OCI-LY7 (cell line): ENCODE results near the gene AP3B2. TPM values are rescaled to one million over a fixed set of nuclear protein-coding genes. Genes with fewer than 3 reads are reported as not detected.

Experiments
- BruUV-seq: library from RNA; stranded (reverse); fragments of 400-500 nt; replicated peaks from 2 replicates; lab custom pipeline; 2021; lab: Mats Ljungman, UMichigan
- CTCF ChIA-PET: fragments of 300-600 bp; sonication (Branson Sonifier 250); formaldehyde crosslinking; loops from one replicate; lab custom pipeline; 2022; ENCODE audit warnings: antibody characterized with exemption; ENCODE audit not compliant: unreplicated experiment; lab: Charles Lee
- POLR2A ChIA-PET: fragments of 300-600 bp; sonication (Branson Sonifier 250); formaldehyde crosslinking; loops from one replicate; lab custom pipeline; 2022; ENCODE audit warnings: antibody characterized with exemption; lab: Charles Lee
- DNase-seq: peaks from one replicate; pipeline ENCODE4 v3.0.0-alpha.2; 2015; ENCODE audit warnings: low spot score
- H2AFZ ChIP-seq: fragments of 200-600 bp; sonication (generic), shearing (Covaris generic); 2 replicates; pipeline ENCODE4 v1.6.1; 2014; ENCODE audit warnings: mild to moderate bottlenecking, antibody characterized with exemption, low read length, moderate library complexity
- H3K27ac ChIP-seq: fragments of 200-600 bp; sonication (generic); 2 replicates; pipeline ENCODE4 v1.5.1; 2014; ENCODE audit warnings: mixed run types, low read depth, mild to moderate bottlenecking, moderate library complexity, low read length, inconsistent platforms; ENCODE audit not compliant: poor library complexity, severe bottlenecking
- H3K36me3 ChIP-seq: fragments of 200-600 bp; sonication (generic); 2 replicates; pipeline ENCODE4 v1.6.1; 2014; ENCODE audit warnings: mild to moderate bottlenecking, antibody characterized with exemption, low read length, moderate library complexity, mixed read lengths; ENCODE audit not compliant: insufficient read depth
- H3K4me1 ChIP-seq: fragments of 200-600 bp; sonication (generic); 2 replicates; pipeline ENCODE4 v1.5.1; 2014; ENCODE audit warnings: mild to moderate bottlenecking, low read length; ENCODE audit not compliant: insufficient read depth, poor library complexity, severe bottlenecking
- H3K4me2 ChIP-seq: fragments of 200-600 bp; sonication (generic); 2 replicates; pipeline ENCODE4 v1.6.1; 2014; ENCODE audit warnings: mild to moderate bottlenecking, low read length
- H3K4me3 ChIP-seq: fragments of 200-600 bp; sonication (generic); 2 replicates; pipeline ENCODE4 v1.5.1; 2014; ENCODE audit warnings: mild to moderate bottlenecking, low read depth, low read length; ENCODE audit not compliant: poor library complexity, severe bottlenecking
- H3K79me2 ChIP-seq: fragments of 200-600 bp; sonication (generic); 2 replicates; pipeline ENCODE4 v1.6.1; 2016; ENCODE audit warnings: low read depth, mild to moderate bottlenecking, low read length, moderate library complexity, mixed read lengths; ENCODE audit not compliant: insufficient read depth
- H3K9me2 ChIP-seq: fragments of 200-600 bp; sonication (generic); 2 replicates; pipeline ENCODE4 v1.6.1; 2016; ENCODE audit warnings: mild to moderate bottlenecking, low read length, mixed read lengths; ENCODE audit not compliant: insufficient read depth
- H3K9me3 ChIP-seq: fragments of 200-600 bp; sonication (generic); 2 replicates; pipeline ENCODE4 v1.6.1; 2014; ENCODE audit warnings: mild to moderate bottlenecking, mixed run types, low read length, mixed read lengths
- H4K20me1 ChIP-seq: fragments of 200-600 bp; sonication (generic); 2 replicates; pipeline ENCODE4 v1.6.1; 2014; ENCODE audit warnings: mild to moderate bottlenecking, antibody characterized with exemption, low read length, moderate library complexity, mixed read lengths; ENCODE audit not compliant: insufficient read depth
- EZH2phosphoT487 ChIP-seq: fragments of 200-600 bp; sonication (generic); IDR thresholded peaks from 2 replicates; pipeline ENCODE4 v1.6.1; 2018; ENCODE audit warnings: low read depth, borderline replicate concordance, mild to moderate bottlenecking, mixed run types, antibody characterized with exemption, low read length, moderate library complexity, mixed read lengths
- intact Hi-C: fragments of 100-400 bp; cut with micrococcal nuclease; formaldehyde crosslinking; loops from one replicate; pipeline ENCODE4 v1.10.0; 2022; ENCODE audit not compliant: unreplicated experiment
- total RNA-seq, 2 experiments: library from RNA; depleted of rRNA in 1 of 2; stranded (reverse); fragments of >200 nt in 1 of 2; shearing (Covaris generic) in 1 of 2; gene quantifications; 2 replicates each; pipeline ENCODE4 v1.2.3, GENCODE V29; 2014 to 2022
- TF ChIP-seq, protein P1 (sequence below): fragments of 200-600 bp; sonication (generic); conservative IDR thresholded peaks from 2 replicates; pipeline ENCODE4 v1.5.1; 2014; ENCODE audit warnings: mild to moderate bottlenecking, antibody characterized with exemption, low read length, moderate library complexity, mixed read lengths

AP3B2 gene
- total RNA-seq, 2 experiments from 2014 or later, result 0.13 TPM; not detected in 1

DNA sequence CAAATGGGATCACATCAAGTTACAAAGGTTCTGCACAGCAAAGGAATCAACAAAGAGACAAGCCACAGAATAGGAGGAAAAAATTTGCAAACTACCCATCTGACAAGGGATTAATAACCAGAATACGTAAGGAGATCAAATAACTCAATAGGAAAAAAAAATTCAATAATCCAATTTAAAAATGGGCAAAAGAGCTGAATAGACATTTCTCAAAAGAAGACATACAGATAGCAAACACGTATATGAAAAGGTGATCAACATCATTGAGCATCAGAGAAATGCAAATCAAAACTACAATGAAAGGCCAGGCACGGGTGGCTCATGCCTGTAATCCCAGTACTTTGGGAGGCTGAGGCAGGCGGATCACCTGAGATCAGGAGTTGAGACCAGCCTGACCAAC is 39.0 kb downstream of the AP3B2 start:
- POLR2A ChIA-PET, result no interaction called here
- H3K4me2 ChIP-seq, result no peak overlapping the region
- no peaks in the 10 kb centered on the region for H4K20me1 ChIP-seq
- TF ChIP-seq, protein P1, sequence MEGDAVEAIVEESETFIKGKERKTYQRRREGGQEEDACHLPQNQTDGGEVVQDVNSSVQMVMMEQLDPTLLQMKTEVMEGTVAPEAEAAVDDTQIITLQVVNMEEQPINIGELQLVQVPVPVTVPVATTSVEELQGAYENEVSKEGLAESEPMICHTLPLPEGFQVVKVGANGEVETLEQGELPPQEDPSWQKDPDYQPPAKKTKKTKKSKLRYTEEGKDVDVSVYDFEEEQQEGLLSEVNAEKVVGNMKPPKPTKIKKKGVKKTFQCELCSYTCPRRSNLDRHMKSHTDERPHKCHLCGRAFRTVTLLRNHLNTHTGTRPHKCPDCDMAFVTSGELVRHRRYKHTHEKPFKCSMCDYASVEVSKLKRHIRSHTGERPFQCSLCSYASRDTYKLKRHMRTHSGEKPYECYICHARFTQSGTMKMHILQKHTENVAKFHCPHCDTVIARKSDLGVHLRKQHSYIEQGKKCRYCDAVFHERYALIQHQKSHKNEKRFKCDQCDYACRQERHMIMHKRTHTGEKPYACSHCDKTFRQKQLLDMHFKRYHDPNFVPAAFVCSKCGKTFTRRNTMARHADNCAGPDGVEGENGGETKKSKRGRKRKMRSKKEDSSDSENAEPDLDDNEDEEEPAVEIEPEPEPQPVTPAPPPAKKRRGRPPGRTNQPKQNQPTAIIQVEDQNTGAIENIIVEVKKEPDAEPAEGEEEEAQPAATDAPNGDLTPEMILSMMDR, result no peak
- TF ChIP-seq EZH2phosphoT487, result no peak
- H2AFZ ChIP-seq, result no peak overlapping the region
- no peaks in the 10 kb centered on the region for H3K9me3 ChIP-seq
- DNase-seq, result no peak
- intact Hi-C loops, result no loop called here
- BruUV-seq, result no TSS peak
- no peaks in the 10 kb centered on the region for H3K9me2 ChIP-seq
- H3K27ac ChIP-seq, result no peak overlapping the region
- H3K79me2 ChIP-seq, result no peaks in the 10 kb centered on the region
- H3K36me3 ChIP-seq, result no peaks in the 10 kb centered on the region
- no peak overlapping the region for H3K4me3 ChIP-seq
- CTCF ChIA-PET, result no interaction called here
- no peaks in the 10 kb centered on the region for H3K4me1 ChIP-seq

DNA sequence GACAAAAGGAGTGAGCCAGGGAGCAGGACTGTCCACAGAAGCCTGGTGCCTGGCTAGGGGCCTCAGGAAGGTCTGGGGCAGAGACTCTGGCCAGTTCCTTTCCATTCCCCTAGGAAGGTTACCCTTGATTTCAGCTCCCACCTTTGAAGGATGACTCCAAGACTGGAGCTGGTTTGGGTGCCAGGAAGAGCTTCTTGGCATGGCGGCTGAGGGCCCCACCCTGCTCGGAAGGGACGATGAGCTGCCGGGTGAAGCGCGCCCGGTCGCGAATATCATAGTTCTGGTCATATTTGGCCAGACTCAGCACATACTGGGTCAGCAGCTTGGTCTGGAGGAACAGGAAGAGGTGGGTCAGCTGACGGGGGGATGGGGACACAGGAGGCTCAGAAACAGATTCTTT is 43.1 kb downstream of the AP3B2 start:
- H3K79me2 ChIP-seq, result no peaks in the 10 kb centered on the region
- no peak for TF ChIP-seq EZH2phosphoT487
- TF ChIP-seq, protein P1, result no peak
- intact Hi-C loops, result no loop called here
- BruUV-seq, result no TSS peak
- no peak overlapping the region for H2AFZ ChIP-seq
- H3K4me2 ChIP-seq, result no peak overlapping the region
- no peak overlapping the region for H3K4me3 ChIP-seq
- H4K20me1 ChIP-seq, result no peaks in the 10 kb centered on the region
- CTCF ChIA-PET, result no interaction called here
- H3K27ac ChIP-seq, result no peak overlapping the region
- POLR2A ChIA-PET, result no interaction called here
- no peaks in the 10 kb centered on the region for H3K9me2 ChIP-seq
- no peak for DNase-seq
- H3K9me3 ChIP-seq, result no peaks in the 10 kb centered on the region
- no peaks in the 10 kb centered on the region for H3K4me1 ChIP-seq
- H3K36me3 ChIP-seq, result no peaks in the 10 kb centered on the region

DNA sequence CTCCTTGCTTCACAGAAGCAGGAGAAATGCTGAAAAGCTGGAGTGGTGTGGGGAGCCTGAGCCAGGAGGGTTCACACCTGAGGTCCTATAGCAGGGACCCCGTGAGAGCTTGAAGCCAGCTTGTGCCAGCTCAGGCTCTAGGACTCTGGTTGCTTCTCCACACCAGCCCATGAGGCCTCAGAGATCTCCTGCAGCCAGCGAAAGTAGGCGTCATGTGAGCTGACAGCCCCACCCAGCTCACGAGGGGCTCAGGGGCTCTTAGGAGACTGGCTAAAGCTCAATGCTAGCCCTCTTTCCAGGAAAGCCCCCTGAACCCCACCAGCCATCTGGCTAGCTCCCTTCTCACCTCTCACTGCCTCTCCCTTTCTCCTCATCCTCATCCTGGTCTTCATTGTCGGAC is 45.7 kb downstream of the AP3B2 start:
- TF ChIP-seq, protein P1, result no peak
- TF ChIP-seq EZH2phosphoT487, result no peak
- H3K4me2 ChIP-seq, result no peak overlapping the region
- H2AFZ ChIP-seq, result no peak overlapping the region
- no peak for DNase-seq
- peaks cover under 1% of the 10 kb centered on the region for H3K4me1 ChIP-seq
- H3K9me3 ChIP-seq, result no peaks in the 10 kb centered on the region
- no peaks in the 10 kb centered on the region for H3K36me3 ChIP-seq
- H3K4me3 ChIP-seq, result no peak overlapping the region
- CTCF ChIA-PET, result no interaction called here
- no TSS peak for BruUV-seq
- H3K27ac ChIP-seq, result no peak overlapping the region
- H3K9me2 ChIP-seq, result no peaks in the 10 kb centered on the region
- H4K20me1 ChIP-seq, result no peaks in the 10 kb centered on the region
- intact Hi-C loops, result no loop called here
- POLR2A ChIA-PET, result no interaction called here
- H3K79me2 ChIP-seq, result no peaks in the 10 kb centered on the region
